Measurements from ENCODE around the gene USP10. TPM values are rescaled to one million over a fixed set of nuclear protein-coding genes. Genes with fewer than 3 reads are reported as not detected.

USP10 gene
- total RNA-seq, 6 experiments from 2014 or later: 41.5 to 53.2 (median 44.6) TPM

DNA sequence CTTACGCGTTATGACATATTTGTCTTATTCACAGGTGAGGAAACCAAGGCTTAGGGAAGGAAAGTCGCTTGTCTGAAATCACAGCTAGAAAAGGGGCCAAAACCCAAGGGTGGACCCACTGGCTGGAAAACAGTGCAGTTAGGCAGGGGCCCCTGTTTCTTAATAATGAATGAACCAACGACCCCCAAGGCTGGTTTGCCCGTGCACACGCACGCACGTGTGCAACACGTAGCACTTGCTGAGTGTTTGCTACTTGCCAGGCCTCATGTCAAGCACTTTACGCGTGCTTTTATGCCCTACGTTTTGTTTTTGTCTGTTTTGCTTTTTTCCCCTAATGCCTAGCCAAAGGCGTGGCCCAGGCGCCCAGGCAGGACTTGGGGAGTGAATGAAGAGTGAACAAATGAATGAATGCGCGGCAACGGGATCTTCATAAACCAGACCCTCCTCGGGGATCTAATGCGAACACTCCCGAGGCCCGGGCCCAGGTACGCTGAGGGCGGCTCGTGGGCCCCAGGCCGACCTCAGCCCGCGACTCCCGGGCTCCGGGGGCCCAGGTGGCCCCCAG lies 571 bp upstream of the USP10 start:
- ATAC-seq (peak in 2 of 4 donors; percentile 10 to 15), DNase-seq (no peak)
- WGBS (ENCODE audit: insufficient coverage, low coverage, low lambda C conversion rate, missing lambda C conversion rate): 28% methylated on average over 23 of the region's 29 CpGs
- Histone ChIP-seq H3K36me3 (no peaks in the 10 kb centered on the region), H3K4me1 (peaks cover 0 to 27% (median under 1%) of the 10 kb centered on the region in 4 donors), H3K27ac (no peak overlapping the region), H3K9me3 (no peaks in the 10 kb centered on the region), H3K4me3 (peak overlapping the region; percentile 70 to 98 (median 86)), H3K27me3 (no peaks in the 10 kb centered on the region)
- intact Hi-C loops (cut with DNase I): no loop called here
- no peak for TF ChIP-seq POLR2A (IDR thresholded peaks at IDR 0.05)

DNA sequence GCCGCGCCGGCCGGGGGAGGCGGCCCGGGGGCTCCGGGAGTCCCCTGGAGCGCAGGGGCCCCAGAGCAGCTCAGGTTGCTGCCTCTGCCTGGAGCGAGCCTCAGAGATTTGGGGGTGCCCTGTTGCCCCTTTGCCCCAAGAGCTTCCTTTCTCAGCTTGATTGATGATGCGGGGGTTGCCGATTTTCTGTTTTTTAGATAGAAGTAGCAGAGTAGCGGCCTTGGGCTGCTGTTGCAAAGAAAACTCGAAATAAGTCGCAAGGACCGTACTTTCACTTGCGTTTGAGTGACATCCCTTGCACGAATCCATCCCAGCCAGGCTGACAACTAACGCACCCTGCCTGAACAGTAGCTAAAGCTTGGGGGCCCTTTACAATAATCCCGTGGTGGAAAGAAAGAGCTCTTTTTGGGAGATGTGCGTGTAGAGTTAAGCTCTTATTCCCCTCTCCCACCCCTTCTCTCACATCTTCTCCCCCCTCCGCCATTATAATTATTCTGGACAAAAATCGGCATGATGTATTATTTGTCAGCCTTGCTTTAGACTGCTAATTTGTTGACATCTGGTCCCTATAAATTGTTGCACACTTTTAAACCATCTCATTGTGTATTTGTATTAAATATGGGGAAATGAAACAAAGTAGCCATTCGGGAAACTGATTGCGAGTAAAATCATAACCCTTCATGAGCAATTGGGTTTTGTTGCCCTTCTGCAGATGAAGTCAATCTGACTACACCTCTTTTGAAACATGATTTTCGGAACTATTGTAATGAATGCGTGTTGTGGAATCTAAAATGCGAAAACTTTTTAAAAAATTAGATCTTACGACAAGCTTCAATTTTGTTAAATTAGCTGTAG lies 873 bp downstream of the USP10 start:
- DNase-seq (peak in 1 of 3 donors; percentile 46), ATAC-seq (peak; percentile 47 to 62 (median 60))
- no peak for TF ChIP-seq POLR2A (IDR thresholded peaks at IDR 0.05)
- TF ChIP-seq CTCF (IDR thresholded peaks at IDR 0.05): no peak
- Histone ChIP-seq H3K4me1 (peaks cover 0 to 32% (median 4%) of the 10 kb centered on the region in 4 donors), H3K27me3 (no peaks in the 10 kb centered on the region), H3K9me3 (no peaks in the 10 kb centered on the region), H3K4me3 (peak overlapping the region; percentile 70 to 98 (median 86)), H3K27ac (peak overlapping the region; percentile 68 to 81 (median 70)), H3K36me3 (no peaks in the 10 kb centered on the region)
- WGBS (ENCODE audit: insufficient coverage, low coverage, low lambda C conversion rate, missing lambda C conversion rate): 7% methylated on average over 15 of the region's 28 CpGs
- intact Hi-C loops (cut with DNase I): no loop called here

DNA sequence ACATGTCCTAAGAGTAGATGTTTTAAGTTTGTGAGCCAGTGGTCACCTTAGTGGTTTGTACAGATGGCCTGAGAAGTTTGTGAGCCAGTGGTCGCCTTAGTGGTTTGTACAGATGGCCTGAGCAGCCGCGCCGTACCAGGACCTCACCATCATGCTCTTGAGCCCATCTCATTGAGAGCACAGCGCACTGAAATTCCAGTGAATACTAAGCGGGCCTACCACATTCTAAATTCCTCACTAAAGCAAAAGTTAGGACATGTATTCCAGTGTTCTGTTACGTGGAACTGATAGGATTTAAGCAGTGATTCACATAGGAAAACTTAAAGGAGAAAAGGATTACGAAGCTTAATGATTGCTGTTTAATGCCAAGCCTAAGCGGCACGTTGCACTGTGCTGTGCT lies 3.9 kb downstream of the USP10 start:
- intact Hi-C loops (cut with DNase I): no loop called here
- no peaks in the 10 kb centered on the region for H3K27me3 ChIP-seq
- no peak for TF ChIP-seq CTCF (IDR thresholded peaks at IDR 0.05)
- TF ChIP-seq POLR2A (IDR thresholded peaks at IDR 0.05): no peak
- ATAC-seq (no peak), DNase-seq (no peak)
- WGBS (ENCODE audit: insufficient coverage, low coverage, low lambda C conversion rate, missing lambda C conversion rate): 94% methylated on average over 6 of the region's 10 CpGs
- no peaks in the 10 kb centered on the region for H3K36me3 ChIP-seq
- H3K9me3 ChIP-seq: no peaks in the 10 kb centered on the region
- H3K27ac ChIP-seq: no peak overlapping the region
- no peak overlapping the region for H3K4me3 ChIP-seq
- peaks cover 0 to 32% (median 4%) of the 10 kb centered on the region in 4 donors for H3K4me1 ChIP-seq

DNA sequence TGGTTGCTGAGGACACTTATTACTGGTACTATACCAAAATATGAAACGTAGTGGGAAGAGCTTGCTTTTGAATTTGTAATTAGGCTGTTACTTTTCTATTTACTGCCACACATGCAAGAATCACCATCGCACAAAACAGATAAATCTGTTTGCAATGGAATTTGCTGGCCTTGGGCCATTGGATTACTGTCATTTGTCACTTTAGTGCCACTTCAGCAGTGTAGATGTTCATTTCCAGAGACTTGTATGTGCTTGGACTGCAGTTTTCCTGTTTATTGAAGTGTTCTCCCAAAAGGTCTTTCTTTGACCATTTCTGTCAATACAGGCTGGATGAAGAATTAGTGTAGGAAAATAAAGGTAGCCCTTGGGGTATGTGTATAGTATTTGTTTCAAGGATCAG lies 4.5 kb downstream of the USP10 start:
- Histone ChIP-seq H3K27me3 (no peaks in the 10 kb centered on the region), H3K4me3 (no peak overlapping the region), H3K27ac (no peak overlapping the region), H3K9me3 (no peaks in the 10 kb centered on the region), H3K4me1 (peaks cover 0 to 30% (median 4%) of the 10 kb centered on the region in 4 donors), H3K36me3 (no peaks in the 10 kb centered on the region)
- DNase-seq: no peak
- peak; percentile 16 to 45 (median 20) for ATAC-seq
- intact Hi-C loops (cut with DNase I): no loop called here
- whole genome bisulfite sequencing (ENCODE audit: insufficient coverage, low coverage, low lambda C conversion rate, missing lambda C conversion rate): 25% methylated on average over 2 of the region's 2 CpGs
- TF ChIP-seq POLR2A (IDR thresholded peaks at IDR 0.05) (no peak), CTCF (IDR thresholded peaks at IDR 0.05) (no peak)

- DNase-seq (no peak), ATAC-seq (no peak)
- Histone ChIP-seq H3K27ac (no peak overlapping the region), H3K9me3 (no peaks in the 10 kb centered on the region), H3K27me3 (no peaks in the 10 kb centered on the region), H3K36me3 (no peaks in the 10 kb centered on the region), H3K4me1 (peaks cover 0 to 21% (median 5%) of the 10 kb centered on the region in 4 donors), H3K4me3 (no peak overlapping the region)
- no peak for TF ChIP-seq CTCF (IDR thresholded peaks at IDR 0.05)
- TF ChIP-seq POLR2A (IDR thresholded peaks at IDR 0.05): no peak
- WGBS (ENCODE audit: insufficient coverage, low coverage, low lambda C conversion rate, missing lambda C conversion rate): 88% methylated on average over 1 of the region's 1 CpG
- intact Hi-C loops (cut with DNase I): no loop called here
These were observed 7.1 kb downstream of the USP10 start for GRCh38 chr16:84706856-84707255.
